NT2/D1 (cell line): ENCODE measurements around the gene DMBX1.
A peak's percentile ranks its signal among the peaks of the same experiment; 100 is the strongest.

ENCODE experiments used
- DNase-seq: peaks from one replicate; pipeline ENCODE4 v3.0.0-alpha.2; 2011; ENCODE audit warnings: low read depth, low spot score
- H3K27me3 ChIP-seq: 2 replicates; pipeline ENCODE4 v1.6.0; 2011; ENCODE audit warnings: mild to moderate bottlenecking; ENCODE audit not compliant: insufficient read length, insufficient read depth
- H3K36me3 ChIP-seq: 2 replicates; pipeline ENCODE4 v1.6.1; 2011; ENCODE audit warnings: mild to moderate bottlenecking, low read length, mixed read lengths; ENCODE audit not compliant: insufficient read depth, insufficient read length
- H3K4me1 ChIP-seq: 2 replicates; pipeline ENCODE4 v1.5.1; 2011; ENCODE audit not compliant: insufficient read depth, insufficient read length
- H3K4me3 ChIP-seq: 2 replicates; pipeline ENCODE4 v1.5.1; 2011; ENCODE audit warnings: low read depth; ENCODE audit not compliant: insufficient read length
- H3K9ac ChIP-seq: 2 replicates; pipeline ENCODE4 v1.6.0; 2011; ENCODE audit warnings: low read depth; ENCODE audit not compliant: insufficient read length
- H3K9me3 ChIP-seq: 2 replicates; pipeline ENCODE4 v1.5.1; 2011; ENCODE audit warnings: mild to moderate bottlenecking, low read length; ENCODE audit not compliant: insufficient read depth
- SUZ12 ChIP-seq: IDR thresholded peaks from 2 replicates; pipeline ENCODE4 v1.6.1; 2011; ENCODE audit not compliant: insufficient read length, insufficient read depth; ENCODE audit errors: extremely low read depth
- YY1 ChIP-seq: IDR thresholded peaks from 2 replicates; pipeline ENCODE4 v1.6.1; 2011; ENCODE audit not compliant: insufficient read length, insufficient read depth
- ZNF274 ChIP-seq: IDR thresholded peaks from 2 replicates; pipeline ENCODE4 v1.6.1; 2011; ENCODE audit warnings: mild to moderate bottlenecking, low read depth, low read length

DMBX1 gene

DNA sequence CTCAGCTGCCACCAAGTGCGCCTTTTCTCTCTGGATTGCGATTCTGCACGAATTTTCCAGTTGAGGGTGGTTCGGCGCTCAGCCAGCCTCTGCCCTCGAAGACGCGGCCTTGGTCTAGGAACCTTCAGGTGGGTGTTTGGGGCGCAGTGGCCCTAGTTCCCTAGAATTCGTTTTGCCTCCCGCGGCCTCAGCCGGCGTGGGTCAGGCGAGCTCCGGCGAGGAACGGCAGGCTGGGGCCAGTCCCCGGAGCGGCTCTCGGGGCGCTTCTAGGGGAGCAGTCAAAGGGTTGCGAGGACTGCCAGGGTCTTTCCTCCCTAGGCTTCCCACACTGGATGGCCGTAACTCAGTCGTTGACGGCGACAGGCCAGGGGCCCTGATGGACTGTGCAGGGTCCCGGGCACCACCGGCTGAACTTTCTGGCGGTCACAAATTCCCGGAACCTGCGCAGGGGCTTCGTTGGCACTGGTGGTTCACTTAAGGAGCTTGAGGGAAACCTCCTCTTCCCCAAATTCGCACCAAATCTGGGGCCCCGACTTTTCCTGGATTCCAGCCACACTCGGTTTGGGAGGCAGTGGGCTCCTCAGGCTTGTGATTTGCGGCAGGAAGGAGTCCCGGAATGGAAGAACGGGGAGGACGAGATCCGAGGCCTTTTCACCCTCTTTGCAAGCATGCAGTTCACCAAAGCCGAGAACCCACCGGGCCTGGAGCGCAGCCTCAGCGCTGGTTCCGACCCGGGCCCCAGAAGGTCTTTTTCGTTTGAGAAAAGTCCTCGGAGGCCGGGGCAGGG, 1.2 kb downstream of the DMBX1 start:
- Histone ChIP-seq H3K9me3 (no peaks in the 10 kb centered on the region), H3K27me3 (peaks cover 99% of the 10 kb centered on the region), H3K4me3 (peak overlapping the region; percentile 6), H3K36me3 (no peaks in the 10 kb centered on the region), H3K9ac (peak overlapping the region; percentile 27), H3K4me1 (peaks cover 26% of the 10 kb centered on the region)
- DNase-seq: no peak
- TF ChIP-seq YY1 (no peak), SUZ12 (peak; percentile 78)

DNA sequence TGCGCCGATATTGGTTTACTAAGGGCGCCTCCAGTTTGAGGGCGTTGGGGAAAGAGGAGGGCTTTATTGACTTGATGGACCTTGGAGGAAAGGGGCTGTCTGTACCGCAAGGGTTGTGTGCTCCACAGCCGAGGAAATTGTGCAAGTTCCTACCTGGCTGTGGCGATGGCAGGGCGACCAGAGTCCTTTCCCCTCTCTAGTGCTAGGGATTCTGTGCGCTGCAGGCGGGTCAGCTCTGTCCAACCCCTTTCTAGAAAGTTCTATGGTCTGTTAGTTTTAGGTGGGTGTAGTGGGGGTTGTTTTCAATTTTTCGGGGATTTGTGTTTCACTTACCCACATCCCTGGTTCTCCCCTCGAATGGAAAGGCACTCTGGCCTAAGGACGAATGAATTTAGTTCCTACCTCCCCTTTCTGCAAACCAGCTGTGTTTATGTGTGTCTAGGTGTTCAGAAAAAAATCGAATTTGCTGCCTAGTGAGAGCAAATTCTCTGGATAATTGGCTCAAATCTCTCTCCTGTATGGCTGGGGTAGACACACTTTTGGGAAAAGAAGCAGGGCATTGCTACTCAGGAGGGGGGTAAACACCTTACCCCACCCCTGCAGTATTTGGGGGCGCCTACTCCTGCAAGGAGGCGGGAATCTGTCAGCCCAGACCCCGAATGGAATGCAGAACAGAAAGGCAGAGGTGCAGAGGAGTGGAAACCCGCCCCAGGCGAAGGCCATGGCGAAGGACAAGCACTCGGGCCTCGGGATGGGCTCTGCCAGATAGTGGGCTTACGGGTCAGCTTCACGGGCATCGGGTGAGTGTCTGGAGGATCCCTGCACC, 2.0 kb downstream of the DMBX1 start:
- Histone ChIP-seq H3K4me3 (no peak overlapping the region), H3K4me1 (peaks cover 19% of the 10 kb centered on the region), H3K9ac (no peak overlapping the region), H3K27me3 (peaks cover 99% of the 10 kb centered on the region), H3K36me3 (no peaks in the 10 kb centered on the region), H3K9me3 (no peaks in the 10 kb centered on the region)
- no peak for TF ChIP-seq YY1
- TF ChIP-seq ZNF274: no peak
- TF ChIP-seq SUZ12: no peak
- DNase-seq: no peak

DNA sequence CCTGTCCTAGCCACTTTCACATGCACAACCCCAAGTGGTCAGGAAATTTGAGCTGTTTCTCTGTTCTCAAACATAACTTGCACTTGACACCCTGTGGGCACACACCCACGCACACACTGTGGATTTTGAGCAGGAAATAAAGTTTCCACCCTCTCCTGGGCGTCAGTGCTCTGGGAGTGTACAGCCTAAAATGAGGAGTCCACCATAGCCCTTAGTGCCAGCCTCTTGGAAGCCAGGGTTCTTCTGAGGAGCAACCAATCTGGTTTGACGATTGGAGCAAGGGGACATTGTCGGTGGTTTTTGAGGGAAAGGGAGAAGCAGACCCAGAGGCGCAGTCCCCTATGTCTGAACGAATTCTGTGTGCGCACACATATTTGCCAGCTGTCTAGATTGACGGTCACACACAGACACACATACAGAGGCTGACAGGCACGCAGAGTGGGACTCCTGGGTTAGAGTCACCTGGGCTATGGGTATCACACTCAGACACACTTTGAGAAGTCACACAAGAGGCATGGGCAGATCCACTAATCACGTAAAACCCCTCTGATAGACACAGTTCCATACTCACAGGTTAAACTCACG, 2.7 kb downstream of the DMBX1 start:
- TF ChIP-seq ZNF274: no peak
- peaks cover 99% of the 10 kb centered on the region for H3K27me3 ChIP-seq
- no peak overlapping the region for H3K4me3 ChIP-seq
- no peak for DNase-seq
- no peaks in the 10 kb centered on the region for H3K9me3 ChIP-seq
- no peak overlapping the region for H3K9ac ChIP-seq
- no peaks in the 10 kb centered on the region for H3K36me3 ChIP-seq
- peaks cover 19% of the 10 kb centered on the region for H3K4me1 ChIP-seq

DNA sequence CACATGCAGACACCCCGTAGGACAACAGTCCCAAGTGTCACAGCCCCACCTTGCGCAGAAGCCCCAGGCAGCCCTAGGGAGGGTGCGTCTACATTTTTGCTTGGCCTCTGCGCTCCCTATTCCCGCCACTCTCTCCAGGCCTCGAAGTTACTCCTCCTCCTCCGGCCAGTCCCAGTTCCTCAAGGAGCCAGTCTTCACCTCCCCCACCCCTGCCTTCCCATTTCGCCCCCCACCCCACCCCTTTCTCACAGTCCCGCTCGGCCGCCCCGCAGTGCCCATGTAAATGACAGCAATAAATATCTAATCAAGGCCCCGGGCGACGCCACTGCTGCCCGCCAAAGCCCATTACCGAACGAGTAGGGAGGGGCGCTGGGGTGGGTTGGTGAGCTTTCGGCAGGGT, 3.2 kb downstream of the DMBX1 start:
- Histone ChIP-seq H3K36me3 (no peaks in the 10 kb centered on the region), H3K9me3 (no peaks in the 10 kb centered on the region), H3K9ac (no peak overlapping the region), H3K4me3 (no peak overlapping the region), H3K4me1 (peaks cover 19% of the 10 kb centered on the region), H3K27me3 (peaks cover 99% of the 10 kb centered on the region)
- no peak for TF ChIP-seq YY1
- TF ChIP-seq SUZ12: no peak
- no peak for TF ChIP-seq ZNF274
- no peak for DNase-seq

DNA sequence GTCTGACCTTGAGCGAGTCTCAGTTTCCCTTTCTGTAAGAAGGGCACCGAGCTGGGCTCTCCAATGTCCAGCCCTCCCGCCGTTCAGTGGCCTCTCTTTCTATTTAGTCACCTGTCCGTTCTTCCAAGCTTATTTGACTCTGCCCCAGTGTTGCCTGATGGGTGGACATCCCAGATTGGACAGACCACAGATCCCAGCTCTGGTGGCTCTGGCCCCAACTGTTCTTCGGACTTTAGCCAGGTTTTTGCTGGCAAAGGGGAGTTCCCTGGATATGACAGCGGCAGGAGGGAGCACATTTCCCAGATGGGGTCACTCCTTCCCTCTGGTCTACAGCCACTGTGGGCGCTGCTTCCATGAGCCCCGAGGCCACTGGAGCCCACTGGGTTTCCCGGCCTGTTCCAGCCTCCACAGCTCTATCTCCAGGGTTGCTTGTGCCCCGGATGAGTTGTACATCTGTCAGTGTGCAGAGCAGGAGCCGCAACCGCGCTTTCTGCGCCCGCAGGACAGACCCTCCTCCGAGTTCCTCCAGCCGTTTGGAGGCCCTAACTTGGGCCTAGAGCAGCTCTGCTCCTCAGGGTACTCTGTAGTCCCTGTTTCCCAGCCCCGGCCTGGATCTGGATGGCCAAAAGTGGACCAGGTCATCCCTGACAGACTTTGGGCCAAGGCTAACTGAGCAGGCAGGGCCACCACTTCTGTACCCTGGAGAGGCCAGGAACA, 3.8 kb downstream of the DMBX1 start:
- peaks cover 17% of the 10 kb centered on the region for H3K4me1 ChIP-seq
- no peak overlapping the region for H3K4me3 ChIP-seq
- H3K27me3 ChIP-seq: peaks cover 99% of the 10 kb centered on the region
- no peak for DNase-seq
- no peaks in the 10 kb centered on the region for H3K9me3 ChIP-seq
- TF ChIP-seq ZNF274 (no peak), YY1 (no peak), SUZ12 (no peak)
- no peak overlapping the region for H3K9ac ChIP-seq
- no peaks in the 10 kb centered on the region for H3K36me3 ChIP-seq

DNA sequence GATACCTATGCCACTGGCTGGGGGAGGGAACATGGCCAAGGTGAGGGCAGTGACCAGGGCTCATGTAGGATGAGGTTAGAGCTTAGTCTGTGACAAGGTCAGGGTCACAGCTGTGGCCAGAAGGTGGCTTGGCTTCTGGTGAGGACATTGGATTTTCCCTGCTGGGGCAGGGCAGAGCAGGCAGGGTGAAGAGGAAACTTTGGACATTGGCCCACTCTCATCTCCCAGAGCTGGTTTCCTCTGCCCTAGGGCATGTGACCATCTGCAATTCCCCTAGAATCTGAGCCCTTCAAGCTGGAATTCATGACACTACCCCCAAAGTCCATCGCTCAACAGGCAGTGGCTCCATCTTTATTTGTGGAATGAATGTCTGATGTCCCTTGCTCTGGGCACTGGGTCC, 5.3 kb downstream of the DMBX1 start:
- H3K36me3 ChIP-seq: no peaks in the 10 kb centered on the region
- DNase-seq: no peak
- no peak overlapping the region for H3K4me3 ChIP-seq
- peaks cover 89% of the 10 kb centered on the region for H3K27me3 ChIP-seq
- no peaks in the 10 kb centered on the region for H3K9me3 ChIP-seq
- TF ChIP-seq YY1 (no peak), SUZ12 (no peak), ZNF274 (no peak)
- peaks cover 7% of the 10 kb centered on the region for H3K4me1 ChIP-seq
- no peak overlapping the region for H3K9ac ChIP-seq

DNA sequence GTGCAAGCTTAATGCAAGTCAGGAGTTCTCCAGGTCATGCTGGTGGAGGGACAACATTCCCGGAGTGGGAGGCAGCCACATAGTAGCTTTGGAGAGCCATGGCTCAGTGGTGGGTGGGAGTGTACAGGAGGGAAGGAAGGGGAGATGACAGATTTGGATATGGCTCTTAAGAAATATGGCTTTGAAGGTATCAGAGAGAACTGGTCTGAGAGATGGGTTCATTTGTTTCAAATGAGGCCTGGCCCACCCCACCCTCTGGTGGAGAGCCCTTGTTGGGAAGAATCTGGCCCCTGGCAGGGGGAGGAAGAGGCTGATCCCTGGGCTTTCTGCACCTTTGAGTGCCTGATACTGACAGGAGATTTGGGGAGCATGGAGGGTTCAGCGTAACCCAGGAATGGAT, 6.1 kb downstream of the DMBX1 start:
- H3K4me1 ChIP-seq: peaks cover 4% of the 10 kb centered on the region
- no peak for TF ChIP-seq ZNF274
- TF ChIP-seq SUZ12: no peak
- TF ChIP-seq YY1: no peak
- no peak overlapping the region for H3K4me3 ChIP-seq
- no peak for DNase-seq
- H3K9ac ChIP-seq: no peak overlapping the region
- H3K36me3 ChIP-seq: no peaks in the 10 kb centered on the region
- no peaks in the 10 kb centered on the region for H3K9me3 ChIP-seq
- peaks cover 80% of the 10 kb centered on the region for H3K27me3 ChIP-seq
